ENCODE measurements around the gene GMDS.

DNA sequence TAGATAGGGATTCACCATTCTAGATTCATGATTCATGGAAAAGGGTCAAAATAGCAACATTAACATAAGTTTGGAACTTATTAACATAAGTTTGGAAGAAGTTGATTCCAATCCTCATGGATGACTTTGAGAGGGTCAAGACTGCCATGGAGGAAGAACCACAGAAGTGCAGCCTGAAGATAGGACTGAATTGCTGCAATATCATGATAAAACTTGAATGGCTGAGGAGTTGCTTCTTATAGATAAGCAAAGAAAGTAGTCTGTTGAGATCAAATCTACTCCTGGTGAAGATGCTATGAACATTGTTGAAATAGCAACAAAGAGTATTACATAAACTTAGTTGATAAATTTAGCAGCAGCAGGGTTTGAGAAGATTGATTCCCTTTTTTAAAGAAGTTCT is 62.2 kb downstream of the GMDS start:
- TF ChIP-seq, protein P1, sequence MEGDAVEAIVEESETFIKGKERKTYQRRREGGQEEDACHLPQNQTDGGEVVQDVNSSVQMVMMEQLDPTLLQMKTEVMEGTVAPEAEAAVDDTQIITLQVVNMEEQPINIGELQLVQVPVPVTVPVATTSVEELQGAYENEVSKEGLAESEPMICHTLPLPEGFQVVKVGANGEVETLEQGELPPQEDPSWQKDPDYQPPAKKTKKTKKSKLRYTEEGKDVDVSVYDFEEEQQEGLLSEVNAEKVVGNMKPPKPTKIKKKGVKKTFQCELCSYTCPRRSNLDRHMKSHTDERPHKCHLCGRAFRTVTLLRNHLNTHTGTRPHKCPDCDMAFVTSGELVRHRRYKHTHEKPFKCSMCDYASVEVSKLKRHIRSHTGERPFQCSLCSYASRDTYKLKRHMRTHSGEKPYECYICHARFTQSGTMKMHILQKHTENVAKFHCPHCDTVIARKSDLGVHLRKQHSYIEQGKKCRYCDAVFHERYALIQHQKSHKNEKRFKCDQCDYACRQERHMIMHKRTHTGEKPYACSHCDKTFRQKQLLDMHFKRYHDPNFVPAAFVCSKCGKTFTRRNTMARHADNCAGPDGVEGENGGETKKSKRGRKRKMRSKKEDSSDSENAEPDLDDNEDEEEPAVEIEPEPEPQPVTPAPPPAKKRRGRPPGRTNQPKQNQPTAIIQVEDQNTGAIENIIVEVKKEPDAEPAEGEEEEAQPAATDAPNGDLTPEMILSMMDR (IDR thresholded peaks at IDR 0.05; ENCODE audit: extremely low read depth in 1 of 2, insufficient read depth in 1 of 2, low read depth in 1 of 2, low read length in 2 of 2) = no peak
- TF ChIP-seq GATA2 (IDR thresholded peaks at IDR 0.05; ENCODE audit: insufficient read depth, insufficient read length, low read depth, low read length) = no peak

All from endothelial cell of umbilical vein (primary cell).